ENCODE measurements around the gene FAM83G.
"Not testable (repeated sequence)": the region's sequence is repeated elsewhere in the genome, so short reads cannot be mapped to it uniquely, and the experiment has no call there.

DNA sequence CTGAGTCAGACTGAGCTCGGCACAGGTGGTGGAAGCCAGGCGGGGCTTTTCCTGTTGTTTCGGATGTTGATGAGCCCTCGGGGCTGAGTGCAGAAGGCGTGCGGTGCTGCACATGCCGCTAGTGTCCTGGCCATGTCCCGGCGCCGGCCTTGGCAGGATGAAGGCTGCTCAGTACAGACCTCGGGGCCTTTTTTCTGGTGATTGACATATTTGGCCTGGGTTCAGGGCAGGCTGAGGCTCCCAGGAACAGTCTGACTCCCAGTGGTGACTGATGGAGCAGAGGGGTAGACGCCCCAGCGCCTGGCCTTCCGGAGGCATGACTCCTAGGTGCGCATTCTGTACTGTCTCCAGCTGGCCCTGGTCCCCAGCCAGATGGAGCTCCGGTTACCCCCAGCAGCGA is 33.4 kb upstream of the FAM83G start:
- TF ChIP-seq, protein P1, sequence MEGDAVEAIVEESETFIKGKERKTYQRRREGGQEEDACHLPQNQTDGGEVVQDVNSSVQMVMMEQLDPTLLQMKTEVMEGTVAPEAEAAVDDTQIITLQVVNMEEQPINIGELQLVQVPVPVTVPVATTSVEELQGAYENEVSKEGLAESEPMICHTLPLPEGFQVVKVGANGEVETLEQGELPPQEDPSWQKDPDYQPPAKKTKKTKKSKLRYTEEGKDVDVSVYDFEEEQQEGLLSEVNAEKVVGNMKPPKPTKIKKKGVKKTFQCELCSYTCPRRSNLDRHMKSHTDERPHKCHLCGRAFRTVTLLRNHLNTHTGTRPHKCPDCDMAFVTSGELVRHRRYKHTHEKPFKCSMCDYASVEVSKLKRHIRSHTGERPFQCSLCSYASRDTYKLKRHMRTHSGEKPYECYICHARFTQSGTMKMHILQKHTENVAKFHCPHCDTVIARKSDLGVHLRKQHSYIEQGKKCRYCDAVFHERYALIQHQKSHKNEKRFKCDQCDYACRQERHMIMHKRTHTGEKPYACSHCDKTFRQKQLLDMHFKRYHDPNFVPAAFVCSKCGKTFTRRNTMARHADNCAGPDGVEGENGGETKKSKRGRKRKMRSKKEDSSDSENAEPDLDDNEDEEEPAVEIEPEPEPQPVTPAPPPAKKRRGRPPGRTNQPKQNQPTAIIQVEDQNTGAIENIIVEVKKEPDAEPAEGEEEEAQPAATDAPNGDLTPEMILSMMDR (conservative IDR thresholded peaks at IDR 0.05; ENCODE audit: low read length) = not testable (repeated sequence)
- TF ChIP-seq EZH2phosphoT487 (IDR thresholded peaks at IDR 0.05; ENCODE audit: borderline replicate concordance, low read depth, low read length) = not testable (repeated sequence)
